ENCODE data around the gene TTC17.
"Not testable (repeated sequence)": the region's sequence is repeated elsewhere in the genome, so short reads cannot be mapped to it uniquely, and the experiment has no call there.

Gene TTC17

GRCh38 chr11:43358801-43359421, at the start of gene TTC17:
TSS of gene TTC17 (plus strand) at chr11:43358920. CDS start at chr11:43358955, 35 bp downstream.
- peak; percentile 94 for FAIRE-seq

GRCh38 chr11:43311791-43312607, 46.7 kb upstream of the TTC17 start, which contains the start of gene API5:
TSS of gene API5 (plus strand) at chr11:43311996. CDS start at chr11:43312128, 132 bp downstream.
- FAIRE-seq: peak; percentile 98
- peak; percentile 79 for DNase-seq (ENCODE audit: extremely low spot score, insufficient read length, low read depth)

More at GRCh38 chr11:43358801-43359421, at the start of gene TTC17:
- peak; percentile 80 for DNase-seq (ENCODE audit: extremely low spot score, insufficient read length, low read depth)

DNA sequence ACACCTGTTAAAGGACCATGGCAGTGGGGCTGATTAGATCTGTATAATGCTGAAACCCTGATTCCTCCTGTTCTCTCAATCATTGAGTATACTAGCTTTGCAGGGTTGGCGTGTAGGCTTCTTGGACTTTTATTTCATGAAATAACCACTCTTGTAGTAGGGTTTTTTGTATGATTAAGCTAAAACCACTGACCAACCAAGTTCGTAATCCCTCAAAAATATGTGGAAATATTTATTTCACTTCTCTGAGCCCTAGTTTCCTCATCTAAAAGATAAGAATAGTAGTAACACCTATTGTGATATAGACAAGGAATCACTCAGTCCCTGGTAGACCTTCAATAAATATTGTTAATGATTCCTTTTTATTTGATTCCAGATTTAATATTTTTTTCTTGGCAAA, 42.8 kb upstream of the TTC17 start:
- FAIRE-seq (no peak), DNase-seq (ENCODE audit: extremely low spot score, insufficient read length, low read depth) (no peak)

DNA sequence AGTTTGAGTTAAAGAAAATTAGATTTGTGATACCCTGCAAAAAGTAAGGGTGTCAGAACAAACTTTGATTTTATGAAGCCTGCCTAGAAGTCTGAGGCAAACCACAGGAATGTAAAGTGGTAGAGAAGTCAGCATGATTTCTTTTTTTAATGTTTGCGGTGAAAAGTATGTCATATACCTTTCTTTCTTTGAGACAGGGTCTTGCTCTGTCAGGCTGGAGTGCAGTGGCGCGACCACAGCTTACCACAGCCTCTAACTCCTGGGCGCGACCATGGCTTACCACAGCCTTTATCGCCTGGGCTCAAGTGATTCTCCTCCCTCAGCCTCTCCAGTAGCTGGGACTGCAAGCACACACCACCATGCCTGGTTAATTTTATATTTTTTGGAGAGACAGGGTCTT, 42.3 kb upstream of the TTC17 start:
- DNase-seq (ENCODE audit: extremely low spot score, insufficient read length, low read depth): no peak
- FAIRE-seq: no peak

GRCh38 chr11:43327987-43328386, 30.7 kb upstream of the TTC17 start:
- DNase-seq (ENCODE audit: extremely low spot score, insufficient read length, low read depth): no peak
- FAIRE-seq: no peak

DNA sequence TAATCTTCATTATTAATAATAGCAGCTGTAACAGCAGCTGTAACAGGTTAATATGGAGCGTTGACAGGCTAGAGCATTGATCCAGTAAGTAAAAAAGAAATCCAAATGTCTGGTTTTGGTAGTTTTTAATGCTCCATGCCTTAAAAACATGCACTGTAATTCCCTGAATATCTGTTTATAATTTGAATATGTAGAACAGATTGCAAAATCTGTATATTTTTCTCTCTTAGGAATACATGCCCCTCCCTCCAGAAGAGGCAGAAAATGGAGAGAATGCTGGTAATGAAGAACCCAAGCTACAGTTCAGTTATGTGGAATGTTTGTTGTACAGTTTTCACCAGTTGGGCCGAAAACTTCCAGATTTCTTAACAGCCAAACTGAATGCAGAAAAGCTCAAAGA, 30.2 kb upstream of the TTC17 start:
- FAIRE-seq: no peak

GRCh38 chr11:43341159-43341558, 17.6 kb upstream of the TTC17 start:
- FAIRE-seq: no peak
- no peak for DNase-seq (ENCODE audit: extremely low spot score, insufficient read length, low read depth)

More for the DNA sequence above, 30.2 kb upstream of the TTC17 start:
- no peak for DNase-seq (ENCODE audit: extremely low spot score, insufficient read length, low read depth)

DNA sequence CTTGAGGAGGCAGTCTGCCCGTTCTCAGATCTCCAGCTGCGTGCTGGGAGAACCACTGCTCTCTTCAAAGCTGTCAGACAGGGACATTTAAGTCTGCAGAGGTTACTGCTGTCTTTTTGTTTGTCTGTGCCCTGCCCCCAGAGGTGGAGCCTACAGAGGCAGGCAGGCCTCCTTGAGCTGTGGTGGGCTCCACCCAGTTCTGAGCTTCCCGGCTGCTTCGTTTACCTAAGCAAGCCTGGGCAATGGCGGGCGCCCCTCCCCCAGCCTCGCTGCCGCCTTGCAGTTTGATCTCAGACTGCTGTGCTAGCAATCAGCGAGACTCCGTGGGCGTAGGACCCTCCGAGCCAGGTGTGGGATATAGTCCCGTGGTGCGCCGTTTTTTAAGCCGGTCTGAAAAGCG, 7.3 kb upstream of the TTC17 start:
- DNase-seq (ENCODE audit: extremely low spot score, insufficient read length, low read depth); FAIRE-seq: not testable (repeated sequence)

GRCh38 chr11:43354311-43354710, 4.4 kb upstream of the TTC17 start:
- FAIRE-seq (no peak), DNase-seq (ENCODE audit: extremely low spot score, insufficient read length, low read depth) (no peak)

- DNase-seq (ENCODE audit: extremely low spot score, insufficient read length, low read depth) (no peak), FAIRE-seq (no peak)
These were observed 2.4 kb upstream of the TTC17 start for GRCh38 chr11:43356336-43356735.

GRCh38 chr11:43358279-43358800, 380 bp upstream of the TTC17 start:
- DNase-seq (ENCODE audit: extremely low spot score, insufficient read length, low read depth): no peak
- FAIRE-seq: no peak

DNA sequence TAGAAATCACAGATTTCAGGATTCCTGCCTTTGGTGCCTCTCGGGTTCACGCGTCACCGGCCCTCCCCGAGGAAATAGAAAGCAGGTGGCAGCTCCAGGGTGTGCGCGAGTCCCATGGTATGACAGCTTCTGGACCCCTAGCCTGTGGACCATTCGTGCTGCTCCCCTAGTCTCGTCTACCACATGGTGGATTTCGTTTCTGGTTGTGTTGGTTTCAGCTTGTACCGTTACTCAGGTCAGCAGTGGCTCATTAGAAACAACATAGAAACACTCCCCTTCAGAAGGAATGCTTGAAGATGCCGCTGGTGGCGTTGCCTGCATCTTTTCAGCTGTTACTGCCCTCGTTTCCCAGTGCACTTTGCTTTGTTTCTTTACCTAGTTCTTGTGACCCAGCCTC, 700 bp downstream of the TTC17 start:
- DNase-seq (ENCODE audit: extremely low spot score, insufficient read length, low read depth) (peak; percentile 4), FAIRE-seq (peak; percentile 81)

- no peak for DNase-seq (ENCODE audit: extremely low spot score, insufficient read length, low read depth)
- no peak for FAIRE-seq
These were observed 1.8 kb downstream of the TTC17 start for GRCh38 chr11:43360361-43361032.

GRCh38 chr11:43366677-43367076, 8.0 kb downstream of the TTC17 start:
- no peak for FAIRE-seq
- no peak for DNase-seq (ENCODE audit: extremely low spot score, insufficient read length, low read depth)

DNA sequence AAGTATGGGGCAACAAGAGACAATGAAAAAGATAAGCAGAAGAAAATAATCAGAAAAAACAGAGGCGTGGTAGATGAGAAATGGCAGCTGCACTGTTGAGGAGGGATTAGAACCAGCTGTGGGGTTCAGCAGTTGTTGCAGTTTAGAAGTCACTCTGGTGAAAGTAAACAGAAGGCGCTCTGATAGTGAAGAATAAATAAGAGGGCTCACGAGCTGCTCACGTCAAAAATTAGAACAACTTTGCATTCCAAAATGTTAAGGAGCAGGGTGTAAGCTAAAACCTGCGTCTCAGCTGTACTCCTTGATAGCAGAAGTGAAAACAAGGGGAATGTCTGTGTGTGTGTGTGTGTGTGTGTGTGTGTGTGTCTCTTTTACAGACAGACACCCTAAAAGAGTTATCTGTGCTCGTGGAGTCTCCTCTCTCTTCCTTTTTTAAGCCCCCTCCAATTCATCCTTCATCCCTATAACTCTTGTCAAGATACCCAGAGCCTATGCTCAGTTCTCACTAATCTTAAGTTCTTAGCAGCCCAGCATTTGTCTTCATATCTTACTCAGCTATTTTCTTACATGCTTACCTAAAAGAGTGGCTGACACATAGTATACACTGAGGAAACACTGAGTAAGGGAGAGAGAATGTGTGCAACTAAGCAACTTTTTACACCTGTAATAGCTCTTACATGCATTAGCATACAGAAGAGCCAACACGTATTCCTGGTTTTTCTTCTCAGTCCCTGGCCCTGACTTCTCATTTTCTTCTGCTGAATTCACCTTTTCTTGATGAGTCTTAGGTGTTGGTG, 8.9 kb downstream of the TTC17 start:
- FAIRE-seq (no peak), DNase-seq (ENCODE audit: extremely low spot score, insufficient read length, low read depth) (no peak)

DNA sequence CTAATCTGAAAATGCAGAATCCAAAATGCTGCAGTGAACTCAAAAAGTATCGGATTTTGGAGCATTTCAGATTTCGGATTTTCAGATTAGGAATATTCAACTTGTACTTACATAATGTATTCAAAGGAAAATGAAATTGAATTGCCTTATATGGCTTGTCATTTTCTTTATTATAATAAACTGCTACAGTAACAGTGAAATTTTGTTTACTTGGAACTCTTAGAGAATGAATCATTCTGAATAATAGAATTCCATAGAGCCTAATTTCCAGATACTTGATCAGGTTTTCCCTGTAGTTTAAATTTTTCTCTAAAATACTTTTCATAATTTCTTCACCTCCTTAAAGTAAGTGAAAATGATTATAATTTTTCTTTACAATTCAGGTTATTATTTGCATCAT, 17.3 kb downstream of the TTC17 start:
- FAIRE-seq: no peak

GRCh38 chr11:43376594-43376993, 17.9 kb downstream of the TTC17 start:
- FAIRE-seq (no peak), DNase-seq (ENCODE audit: extremely low spot score, insufficient read length, low read depth) (no peak)

More for the DNA sequence above, 17.3 kb downstream of the TTC17 start:
- no peak for DNase-seq (ENCODE audit: extremely low spot score, insufficient read length, low read depth)

DNA sequence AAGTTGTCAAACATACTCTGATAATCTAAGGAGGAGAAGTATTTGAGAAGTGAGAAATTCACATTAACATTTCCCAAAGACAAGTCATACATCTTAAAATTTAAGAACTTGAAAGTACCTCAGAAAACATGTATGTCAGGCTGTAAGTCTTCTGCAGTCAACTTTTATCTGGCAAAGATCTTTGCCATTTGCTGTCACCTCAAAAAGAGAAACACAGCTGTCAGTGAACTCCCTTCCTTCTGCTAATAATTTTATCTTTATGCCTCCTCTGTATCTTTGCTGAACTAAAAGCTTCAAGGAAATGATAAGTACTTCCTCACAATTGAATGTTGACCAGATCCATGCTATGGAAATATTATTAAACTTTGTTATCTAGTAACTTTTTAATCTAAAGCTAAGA, 18.7 kb downstream of the TTC17 start:
- FAIRE-seq: no peak
- no peak for DNase-seq (ENCODE audit: extremely low spot score, insufficient read length, low read depth)

- no peak for DNase-seq (ENCODE audit: extremely low spot score, insufficient read length, low read depth)
- FAIRE-seq: no peak
These were observed 20.2 kb downstream of the TTC17 start for GRCh38 chr11:43378897-43379296.

DNA sequence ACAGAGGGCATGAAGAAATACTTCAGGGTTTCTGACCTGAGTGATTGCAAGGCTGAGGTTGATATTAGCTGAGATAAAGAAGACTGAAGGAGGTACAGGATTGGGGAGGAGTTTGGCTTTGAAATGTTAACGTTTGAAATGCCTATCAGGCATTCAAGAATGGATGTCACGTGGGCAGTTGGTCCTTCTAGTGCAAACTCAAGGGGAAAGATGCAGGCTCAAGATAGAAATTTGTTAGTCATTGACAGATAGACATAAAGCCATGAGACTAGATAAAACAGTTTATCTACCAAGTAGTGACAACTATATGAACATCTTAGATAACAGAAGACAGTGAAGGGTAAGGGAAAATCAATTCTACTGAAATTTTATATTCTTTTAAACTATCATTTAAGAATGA, 23.1 kb downstream of the TTC17 start:
- DNase-seq (ENCODE audit: extremely low spot score, insufficient read length, low read depth) (no peak), FAIRE-seq (no peak)
